Astrocyte (in vitro differentiated cells and primary cell): ENCODE data around the gene FRYL.
"Not testable (repeated sequence)": the region's sequence is repeated elsewhere in the genome, so short reads cannot be mapped to it uniquely, and the experiment has no call there.

Experiments
- EZH2 ChIP-seq: IDR thresholded peaks from 2 replicates; pipeline ENCODE4 v1.6.1; 2012; ENCODE audit warnings: mild to moderate bottlenecking, low read length, inconsistent platforms; ENCODE audit not compliant: insufficient read depth
- TF ChIP-seq, protein P1 (sequence below): IDR thresholded peaks from 2 replicates; pipeline ENCODE4 v1.5.1; 2011; ENCODE audit warnings: low read depth, mild to moderate bottlenecking, inconsistent platforms, low read length, moderate library complexity; ENCODE audit not compliant: insufficient read depth

DNA sequence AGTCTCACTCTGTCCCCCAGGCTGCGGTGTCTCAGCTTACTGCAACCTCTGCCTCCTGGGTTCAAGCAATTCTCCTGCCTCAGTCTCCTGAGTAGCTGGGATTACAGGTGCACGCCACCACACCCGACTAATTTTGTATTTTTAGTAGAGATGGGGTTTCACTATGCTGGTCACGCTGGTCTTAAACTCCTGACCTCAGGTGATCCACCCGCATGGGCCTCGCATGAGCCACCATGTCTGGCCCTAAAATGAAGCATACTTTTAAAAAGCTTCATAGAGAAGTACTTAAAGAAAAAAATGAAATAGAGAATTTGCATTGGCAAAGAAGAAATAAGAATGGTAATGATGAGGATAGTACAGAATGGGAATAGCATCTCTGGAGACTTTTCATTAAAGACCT lies 82.6 kb downstream of the FRYL start:
- TF ChIP-seq, protein P1, sequence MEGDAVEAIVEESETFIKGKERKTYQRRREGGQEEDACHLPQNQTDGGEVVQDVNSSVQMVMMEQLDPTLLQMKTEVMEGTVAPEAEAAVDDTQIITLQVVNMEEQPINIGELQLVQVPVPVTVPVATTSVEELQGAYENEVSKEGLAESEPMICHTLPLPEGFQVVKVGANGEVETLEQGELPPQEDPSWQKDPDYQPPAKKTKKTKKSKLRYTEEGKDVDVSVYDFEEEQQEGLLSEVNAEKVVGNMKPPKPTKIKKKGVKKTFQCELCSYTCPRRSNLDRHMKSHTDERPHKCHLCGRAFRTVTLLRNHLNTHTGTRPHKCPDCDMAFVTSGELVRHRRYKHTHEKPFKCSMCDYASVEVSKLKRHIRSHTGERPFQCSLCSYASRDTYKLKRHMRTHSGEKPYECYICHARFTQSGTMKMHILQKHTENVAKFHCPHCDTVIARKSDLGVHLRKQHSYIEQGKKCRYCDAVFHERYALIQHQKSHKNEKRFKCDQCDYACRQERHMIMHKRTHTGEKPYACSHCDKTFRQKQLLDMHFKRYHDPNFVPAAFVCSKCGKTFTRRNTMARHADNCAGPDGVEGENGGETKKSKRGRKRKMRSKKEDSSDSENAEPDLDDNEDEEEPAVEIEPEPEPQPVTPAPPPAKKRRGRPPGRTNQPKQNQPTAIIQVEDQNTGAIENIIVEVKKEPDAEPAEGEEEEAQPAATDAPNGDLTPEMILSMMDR: not testable (repeated sequence)
- not testable (repeated sequence) for TF ChIP-seq EZH2
